Nephron (organoid): ENCODE measurements around the gene ZNF646.

Experiments used
- H3K27ac Mint-ChIP-seq, 3 experiments: 2 replicates each; pipeline ENCODE4 v1.8.0; 2020; ENCODE audit warnings: mixed read lengths in 3 of 3, mild to moderate bottlenecking in 2 of 3, moderate library complexity in 1 of 3
- H3K27me3 Mint-ChIP-seq: 2 replicates; pipeline ENCODE4 v1.8.0; 2021; ENCODE audit warnings: low read depth, mild to moderate bottlenecking, moderate library complexity, mixed read lengths
- H3K36me3 Mint-ChIP-seq: 2 replicates; pipeline ENCODE4 v1.8.0; 2020; ENCODE audit warnings: low read depth, mixed read lengths
- H3K4me1 Mint-ChIP-seq: 2 replicates; pipeline ENCODE4 v1.8.0; 2020; ENCODE audit warnings: mixed read lengths
- H3K4me3 Mint-ChIP-seq, 3 experiments: 2 replicates each; pipeline ENCODE4 v1.8.0; 2020; ENCODE audit warnings: mild to moderate bottlenecking in 3 of 3, mixed read lengths in 3 of 3, moderate library complexity in 2 of 3
- H3K9me3 Mint-ChIP-seq: 2 replicates; pipeline ENCODE4 v1.8.0; 2020; ENCODE audit warnings: mixed read lengths
- TF ChIP-seq, protein P1 (sequence below), 3 experiments: fragments of 200-600 bp; sonication (generic); IDR thresholded peaks; one replicate each; pipeline ENCODE4 v1.5.0; 2021; ENCODE audit warnings: antibody characterized with exemption in 3 of 3; ENCODE audit not compliant: unreplicated experiment in 3 of 3

ZNF646 gene

DNA sequence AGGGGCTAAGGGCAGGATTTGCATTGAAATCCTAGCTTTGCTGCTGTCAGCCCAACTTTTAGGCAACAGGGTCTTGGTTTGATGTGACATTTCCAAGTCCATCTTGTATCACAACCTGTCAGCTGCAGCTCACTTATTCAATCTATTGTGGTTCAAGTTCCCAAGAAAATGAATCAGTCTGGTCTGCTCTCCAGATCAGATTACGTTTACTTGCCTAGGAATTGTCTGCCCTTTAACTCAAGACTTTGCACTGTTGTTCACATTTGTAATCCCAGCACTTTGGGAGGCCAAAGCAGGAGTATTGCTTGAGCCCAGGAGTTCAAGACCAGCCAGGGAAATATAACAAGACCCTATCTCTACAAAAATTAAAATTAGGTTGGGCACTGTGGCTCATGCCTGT lies 30.9 kb upstream of the ZNF646 start:
- no peaks in the 10 kb centered on the region for H3K9me3 Mint-ChIP-seq
- TF ChIP-seq, protein P1, sequence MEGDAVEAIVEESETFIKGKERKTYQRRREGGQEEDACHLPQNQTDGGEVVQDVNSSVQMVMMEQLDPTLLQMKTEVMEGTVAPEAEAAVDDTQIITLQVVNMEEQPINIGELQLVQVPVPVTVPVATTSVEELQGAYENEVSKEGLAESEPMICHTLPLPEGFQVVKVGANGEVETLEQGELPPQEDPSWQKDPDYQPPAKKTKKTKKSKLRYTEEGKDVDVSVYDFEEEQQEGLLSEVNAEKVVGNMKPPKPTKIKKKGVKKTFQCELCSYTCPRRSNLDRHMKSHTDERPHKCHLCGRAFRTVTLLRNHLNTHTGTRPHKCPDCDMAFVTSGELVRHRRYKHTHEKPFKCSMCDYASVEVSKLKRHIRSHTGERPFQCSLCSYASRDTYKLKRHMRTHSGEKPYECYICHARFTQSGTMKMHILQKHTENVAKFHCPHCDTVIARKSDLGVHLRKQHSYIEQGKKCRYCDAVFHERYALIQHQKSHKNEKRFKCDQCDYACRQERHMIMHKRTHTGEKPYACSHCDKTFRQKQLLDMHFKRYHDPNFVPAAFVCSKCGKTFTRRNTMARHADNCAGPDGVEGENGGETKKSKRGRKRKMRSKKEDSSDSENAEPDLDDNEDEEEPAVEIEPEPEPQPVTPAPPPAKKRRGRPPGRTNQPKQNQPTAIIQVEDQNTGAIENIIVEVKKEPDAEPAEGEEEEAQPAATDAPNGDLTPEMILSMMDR (IDR thresholded peaks at IDR 0.05; ENCODE audit: unreplicated experiment in 3 of 3), result no peak
- H3K4me1 Mint-ChIP-seq, result no peaks in the 10 kb centered on the region
- no peak overlapping the region for H3K27ac Mint-ChIP-seq
- H3K27me3 Mint-ChIP-seq, result no peaks in the 10 kb centered on the region
- H3K4me3 Mint-ChIP-seq, result no peak overlapping the region
- H3K36me3 Mint-ChIP-seq, result peaks cover 5% of the 10 kb centered on the region

DNA sequence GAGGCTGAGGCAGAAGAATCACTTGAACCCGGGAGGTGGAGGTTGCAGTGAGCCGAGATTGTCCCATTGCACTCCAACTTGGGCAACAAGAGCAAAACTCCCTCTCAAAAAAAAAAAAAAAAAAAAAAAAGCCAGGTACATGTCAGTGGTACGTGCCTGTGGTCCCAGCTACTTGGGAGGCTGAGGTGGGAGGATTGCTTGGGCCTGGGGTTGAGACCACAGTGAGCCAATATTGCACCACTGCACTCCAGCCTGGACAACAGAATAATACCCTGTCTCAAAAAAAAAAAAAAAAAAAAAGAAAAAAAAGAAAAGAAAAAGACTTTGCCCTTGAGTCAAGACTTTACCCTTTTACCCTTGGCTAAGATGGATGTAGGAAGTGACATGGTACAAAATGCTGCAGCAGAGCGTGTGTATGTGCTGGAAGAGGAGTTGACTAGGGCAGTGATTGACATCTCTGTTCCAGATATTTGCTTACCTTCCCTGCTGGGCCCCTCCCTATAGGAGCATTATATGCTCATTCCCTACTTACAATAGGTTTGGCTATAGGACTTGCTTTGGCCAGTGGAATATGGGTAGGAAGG lies 30.2 kb upstream of the ZNF646 start:
- no peaks in the 10 kb centered on the region for H3K27me3 Mint-ChIP-seq

DNA sequence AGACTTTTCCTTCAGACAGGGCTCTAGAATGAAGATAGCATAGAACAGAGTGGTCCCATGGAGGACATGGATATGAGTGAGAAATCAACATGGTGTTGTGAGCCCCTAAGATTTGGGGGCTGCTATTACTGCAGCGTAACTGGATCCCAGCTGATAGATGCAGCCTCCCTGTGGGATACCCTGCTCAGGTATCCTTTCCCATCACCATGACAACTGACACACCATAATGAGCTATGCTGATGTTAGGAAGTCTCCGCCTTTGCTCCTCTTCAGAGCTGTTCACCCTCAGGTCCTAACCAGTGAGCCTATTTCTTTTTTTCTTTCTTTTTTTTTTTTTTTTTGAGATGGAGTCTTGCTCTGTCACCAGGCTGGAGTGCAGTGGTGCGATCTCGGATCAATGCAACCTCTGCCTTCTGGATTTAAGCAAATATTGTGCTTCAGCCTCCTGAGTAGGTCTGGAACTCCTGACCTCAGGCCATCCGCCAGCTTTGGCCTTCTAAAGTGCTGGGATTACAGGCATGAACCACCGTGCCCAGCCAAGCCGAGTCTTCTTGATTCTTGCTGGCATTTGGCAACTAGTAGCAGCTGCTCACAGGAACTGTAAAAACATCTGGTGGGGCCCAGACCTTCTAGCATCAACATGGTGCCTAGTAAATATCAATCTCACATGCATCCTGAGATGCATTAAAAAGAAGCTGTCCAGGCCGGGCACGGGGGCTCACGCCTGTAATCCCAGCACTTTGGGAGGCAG lies 23.8 kb upstream of the ZNF646 start:
- H3K9me3 Mint-ChIP-seq, result no peaks in the 10 kb centered on the region
- no peaks in the 10 kb centered on the region for H3K4me1 Mint-ChIP-seq
- H3K27me3 Mint-ChIP-seq, result peaks cover 4% of the 10 kb centered on the region
- no peaks in the 10 kb centered on the region for H3K36me3 Mint-ChIP-seq
- H3K4me3 Mint-ChIP-seq, result no peak overlapping the region
- H3K27ac Mint-ChIP-seq, result no peak overlapping the region
- TF ChIP-seq, protein P1 (IDR thresholded peaks at IDR 0.05; ENCODE audit: unreplicated experiment in 3 of 3), result no peak

More for the DNA sequence above, 30.2 kb upstream of the ZNF646 start:
- Mint-ChIP-seq H3K27ac (no peak overlapping the region), H3K4me3 (no peak overlapping the region), H3K4me1 (no peaks in the 10 kb centered on the region), H3K9me3 (no peaks in the 10 kb centered on the region), H3K36me3 (peaks cover 5% of the 10 kb centered on the region)
- TF ChIP-seq, protein P1 (IDR thresholded peaks at IDR 0.05; ENCODE audit: unreplicated experiment in 3 of 3), result no peak

DNA sequence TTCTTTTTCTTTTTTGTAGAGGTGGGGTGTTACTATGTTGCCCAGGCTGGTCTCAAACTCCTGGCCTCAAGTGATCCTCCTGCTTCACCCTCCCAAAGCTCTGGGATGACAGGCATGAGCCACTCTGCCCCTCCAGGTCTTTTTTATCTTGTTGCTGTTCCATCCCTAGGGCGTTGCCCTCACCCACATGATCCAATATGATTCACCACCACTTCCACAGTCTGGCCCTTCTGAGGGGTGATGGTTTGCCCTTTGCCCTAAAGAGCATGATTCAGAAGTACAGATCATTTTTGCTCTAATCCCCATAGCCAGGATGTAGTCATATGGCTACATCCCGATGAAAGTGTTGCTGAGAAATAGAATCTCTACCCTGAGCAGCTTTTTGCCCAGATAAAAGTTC lies 22.1 kb upstream of the ZNF646 start:
- Mint-ChIP-seq H3K9me3 (no peaks in the 10 kb centered on the region), H3K27ac (no peak overlapping the region), H3K4me1 (no peaks in the 10 kb centered on the region), H3K36me3 (no peaks in the 10 kb centered on the region), H3K27me3 (peaks cover 4% of the 10 kb centered on the region), H3K4me3 (no peak overlapping the region)
- TF ChIP-seq, protein P1 (IDR thresholded peaks at IDR 0.05; ENCODE audit: unreplicated experiment in 3 of 3), result no peak

DNA sequence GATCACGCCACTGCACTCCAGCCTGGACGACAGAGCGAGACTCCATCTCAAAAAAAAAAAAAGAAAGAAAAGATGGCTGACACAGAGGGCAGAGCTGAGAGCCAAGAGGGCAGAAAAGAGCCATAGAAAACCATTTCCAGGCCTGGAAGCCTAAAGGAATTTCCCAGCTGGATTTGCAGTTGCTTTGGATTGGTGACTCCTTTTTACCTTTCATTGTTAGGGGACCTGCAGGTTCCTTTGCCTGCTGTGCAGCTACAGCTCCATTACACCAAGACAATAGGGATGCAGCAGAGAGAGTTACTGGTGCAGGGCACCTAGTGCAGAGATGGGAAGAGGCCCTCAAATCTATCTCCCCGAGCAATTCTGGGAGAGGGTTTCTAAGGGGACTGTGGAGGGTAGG lies 18.6 kb upstream of the ZNF646 start:
- H3K36me3 Mint-ChIP-seq, result peaks cover 14% of the 10 kb centered on the region
- no peak overlapping the region for H3K4me3 Mint-ChIP-seq
- no peaks in the 10 kb centered on the region for H3K9me3 Mint-ChIP-seq
- H3K27ac Mint-ChIP-seq, result no peak overlapping the region
- H3K4me1 Mint-ChIP-seq, result no peaks in the 10 kb centered on the region
- TF ChIP-seq, protein P1 (IDR thresholded peaks at IDR 0.05; ENCODE audit: unreplicated experiment in 3 of 3), result no peak
- peaks cover 4% of the 10 kb centered on the region for H3K27me3 Mint-ChIP-seq
